ENCODE results near the gene AADAT.
"Not testable (repeated sequence)": the region's sequence is repeated elsewhere in the genome, so short reads cannot be mapped to it uniquely, and the experiment has no call there.

AADAT gene

GRCh38 chr4:170089668-170090351, at the start of gene AADAT:
TSS of gene AADAT (minus strand) at chr4:170089956. CDS start at chr4:170089690, 266 bp downstream.
- DNase-seq (ENCODE audit: low spot score): peak; percentile 95

- DNase-seq (ENCODE audit: low spot score): peak; percentile 83
These were observed 48.9 kb upstream of the AADAT start for GRCh38 chr4:170138580-170139194.

GRCh38 chr4:170137927-170138326, 48.2 kb upstream of the AADAT start:
- no peak for DNase-seq (ENCODE audit: low spot score)

GRCh38 chr4:170137466-170137865, 47.7 kb upstream of the AADAT start:
- DNase-seq (ENCODE audit: low spot score): no peak

GRCh38 chr4:170134821-170135220, 45.1 kb upstream of the AADAT start:
- no peak for DNase-seq (ENCODE audit: low spot score)

GRCh38 chr4:170128219-170128804, 38.6 kb upstream of the AADAT start:
- no peak for DNase-seq (ENCODE audit: low spot score)

GRCh38 chr4:170127758-170128157, 38.0 kb upstream of the AADAT start:
- no peak for DNase-seq (ENCODE audit: low spot score)

GRCh38 chr4:170124406-170124805, 34.6 kb upstream of the AADAT start:
- no peak for DNase-seq (ENCODE audit: low spot score)

GRCh38 chr4:170122252-170122651, 32.5 kb upstream of the AADAT start:
- no peak for DNase-seq (ENCODE audit: low spot score)

GRCh38 chr4:170114636-170115035, 24.9 kb upstream of the AADAT start:
- DNase-seq (ENCODE audit: low spot score): no peak

GRCh38 chr4:170114183-170114582, 24.4 kb upstream of the AADAT start:
- DNase-seq (ENCODE audit: low spot score): not testable (repeated sequence)

- no peak for DNase-seq (ENCODE audit: low spot score)
These were observed 21.8 kb upstream of the AADAT start for GRCh38 chr4:170111546-170111945.

GRCh38 chr4:170111085-170111484, 21.3 kb upstream of the AADAT start:
- no peak for DNase-seq (ENCODE audit: low spot score)

GRCh38 chr4:170110285-170110672, 20.5 kb upstream of the AADAT start:
- no peak for DNase-seq (ENCODE audit: low spot score)

GRCh38 chr4:170109586-170110284, 20.0 kb upstream of the AADAT start:
- DNase-seq (ENCODE audit: low spot score): peak; percentile 66

GRCh38 chr4:170106900-170107299, 17.1 kb upstream of the AADAT start:
- no peak for DNase-seq (ENCODE audit: low spot score)

GRCh38 chr4:170102426-170102825, 12.7 kb upstream of the AADAT start:
- no peak for DNase-seq (ENCODE audit: low spot score)

- DNase-seq (ENCODE audit: low spot score): not testable (repeated sequence)
These were observed 8.4 kb upstream of the AADAT start for GRCh38 chr4:170098171-170098570.

GRCh38 chr4:170097681-170098080, 7.9 kb upstream of the AADAT start:
- no peak for DNase-seq (ENCODE audit: low spot score)

- DNase-seq (ENCODE audit: low spot score): no peak
These were observed 4.3 kb upstream of the AADAT start for GRCh38 chr4:170093973-170094535.

- DNase-seq (ENCODE audit: low spot score): no peak
These were observed 1.4 kb upstream of the AADAT start for GRCh38 chr4:170091069-170091696.
